Measurements from ENCODE around the gene ADAMTSL5. TPM values are rescaled to one million over a fixed set of nuclear protein-coding genes. Genes with fewer than 3 reads are reported as not detected.

ADAMTSL5 gene
- total RNA-seq, 1 experiment from 2014 or later, result 0.86 TPM

GRCh38 chr19:1469255-1470054 lies 43.4 kb downstream of the ADAMTSL5 start:
- Histone ChIP-seq H3K4me3 (ENCODE audit: low read depth, low read length, poor library complexity, severe bottlenecking) (peak overlapping the region; percentile 35), H3K36me3 (ENCODE audit: insufficient read depth, low read length, poor library complexity, severe bottlenecking) (no peaks in the 10 kb centered on the region), H3K27me3 (replicated peaks; ENCODE audit: insufficient read depth, low read depth, low read length, poor library complexity) (peaks cover 65% of the 10 kb centered on the region), H3K27ac (ENCODE audit: low read depth, low read length, poor library complexity, severe bottlenecking) (no peak overlapping the region), H3K4me1 (ENCODE audit: insufficient read depth, low read length, poor library complexity, severe bottlenecking) (peaks cover 24% of the 10 kb centered on the region), H3K9me3 (ENCODE audit: low read depth, low read length, poor library complexity, severe bottlenecking) (no peaks in the 10 kb centered on the region)
- TF ChIP-seq CTCF (conservative IDR thresholded peaks at IDR 0.05; ENCODE audit: low read depth, low read length) (no peak), EZH2 (IDR thresholded peaks at IDR 0.05; ENCODE audit: borderline replicate concordance, low read depth, low read length, poor library complexity, severe bottlenecking) (no peak)
- CTCF ChIA-PET, result no interaction called here
- intact Hi-C loops (cut with micrococcal nuclease; ENCODE audit: unreplicated experiment), result no loop called here
- DNase-seq (ENCODE audit: low spot score), result no peak
- POLR2A ChIA-PET (ENCODE audit: low non-redundant PET), result interaction anchor here (0.6 kb wide), 1 partner anchor 16 kb away, joined by 3 read pairs; no protein-coding TSS in a partner anchor
- no TSS peak for BruUV-seq (replicated peaks)

GRCh38 chr19:1468821-1469254 lies 44.0 kb downstream of the ADAMTSL5 start:
- H3K36me3 ChIP-seq (ENCODE audit: insufficient read depth, low read length, poor library complexity, severe bottlenecking), result no peaks in the 10 kb centered on the region
- H3K4me1 ChIP-seq (ENCODE audit: insufficient read depth, low read length, poor library complexity, severe bottlenecking), result peaks cover 24% of the 10 kb centered on the region
- H3K4me3 ChIP-seq (ENCODE audit: low read depth, low read length, poor library complexity, severe bottlenecking), result no peak overlapping the region
- intact Hi-C loops (cut with micrococcal nuclease; ENCODE audit: unreplicated experiment), result no loop called here
- H3K27me3 ChIP-seq (replicated peaks; ENCODE audit: insufficient read depth, low read depth, low read length, poor library complexity), result peaks cover 65% of the 10 kb centered on the region
- ChIA-PET CTCF (no interaction called here), POLR2A (ENCODE audit: low non-redundant PET) (interaction anchor here (0.6 kb wide), 1 partner anchor 15 kb away, joined by 3 read pairs; no protein-coding TSS in a partner anchor)
- BruUV-seq (replicated peaks), result no TSS peak
- peak; percentile 65 for DNase-seq (ENCODE audit: low spot score)
- TF ChIP-seq EZH2 (IDR thresholded peaks at IDR 0.05; ENCODE audit: borderline replicate concordance, low read depth, low read length, poor library complexity, severe bottlenecking) (peak; percentile 55), CTCF (conservative IDR thresholded peaks at IDR 0.05; ENCODE audit: low read depth, low read length) (0 out of 2 replicates have a peak, but pooled peaks have one; percentile 25)
- no peak overlapping the region for H3K27ac ChIP-seq (ENCODE audit: low read depth, low read length, poor library complexity, severe bottlenecking)
- H3K9me3 ChIP-seq (ENCODE audit: low read depth, low read length, poor library complexity, severe bottlenecking), result no peaks in the 10 kb centered on the region

GRCh38 chr19:1468274-1468820 lies 44.5 kb downstream of the ADAMTSL5 start:
- ChIA-PET POLR2A (ENCODE audit: low non-redundant PET) (no interaction called here), CTCF (no interaction called here)
- Histone ChIP-seq H3K27ac (ENCODE audit: low read depth, low read length, poor library complexity, severe bottlenecking) (no peak overlapping the region), H3K36me3 (ENCODE audit: insufficient read depth, low read length, poor library complexity, severe bottlenecking) (no peaks in the 10 kb centered on the region), H3K27me3 (replicated peaks; ENCODE audit: insufficient read depth, low read depth, low read length, poor library complexity) (peaks cover 65% of the 10 kb centered on the region), H3K4me3 (ENCODE audit: low read depth, low read length, poor library complexity, severe bottlenecking) (no peak overlapping the region), H3K9me3 (ENCODE audit: low read depth, low read length, poor library complexity, severe bottlenecking) (no peaks in the 10 kb centered on the region), H3K4me1 (ENCODE audit: insufficient read depth, low read length, poor library complexity, severe bottlenecking) (peaks cover 24% of the 10 kb centered on the region)
- BruUV-seq (replicated peaks), result no TSS peak
- intact Hi-C loops (cut with micrococcal nuclease; ENCODE audit: unreplicated experiment), result no loop called here
- DNase-seq (ENCODE audit: low spot score), result no peak
- TF ChIP-seq CTCF (conservative IDR thresholded peaks at IDR 0.05; ENCODE audit: low read depth, low read length) (no peak), EZH2 (IDR thresholded peaks at IDR 0.05; ENCODE audit: borderline replicate concordance, low read depth, low read length, poor library complexity, severe bottlenecking) (peak; percentile 72)

All from A673 (cell line).